HepG2 (cell line): ENCODE results near the gene BTG1. TPM values are rescaled to one million over a fixed set of nuclear protein-coding genes. Genes with fewer than 3 reads are reported as not detected.
A peak's percentile ranks its signal among the peaks of the same experiment; 100 is the strongest.

ENCODE experiments used
- ATAC-seq: fragments of 200-7000 bp; cut with Tn5 transposase; 3 replicates; pipeline ENCODE4 v1.9.1; 2020; ENCODE audit warnings: mild to moderate bottlenecking, moderate library complexity
- BruUV-seq: library from RNA; stranded (reverse); fragments of 400-500 nt; replicated peaks from 2 replicates; lab custom pipeline; 2021; lab: Mats Ljungman, UMichigan
- CTCF ChIA-PET: fragments of 300-600 bp; formaldehyde crosslinking; extraction: SDS; loops from one replicate; lab custom pipeline; 2021; ENCODE audit warnings: low total read pairs, inconsistent platforms, low intra/inter-chr PET ratio; lab: Yijun Ruan, JAX
- POLR2A ChIA-PET: fragments of 350-600 bp; sonication (Branson Sonifier 250); formaldehyde crosslinking; loops from one replicate; lab custom pipeline; 2020; ENCODE audit warnings: antibody characterized with exemption, inconsistent platforms; lab: Yijun Ruan, JAX
- DNase-seq: peaks from one replicate; pipeline ENCODE4 v3.0.0-alpha.2; 2015; ENCODE audit warnings: low spot score
- FAIRE-seq: peaks from 3 replicates; lab custom pipeline; 2011; peaks lifted over from hg19 to GRCh38; lab: Jason Lieb, UNC
- H2AFZ ChIP-seq: one replicate; pipeline ENCODE4 v1.6.1; 2011; ENCODE audit warnings: low read length, inconsistent platforms
- H3K27ac ChIP-seq: fragments of 300-600 bp; 3 replicates; pipeline ENCODE4 v1.8.0; 2011; ENCODE audit warnings: mixed run types, mild to moderate bottlenecking, mixed read lengths, low read length, inconsistent platforms; ENCODE audit not compliant: insufficient read depth; ENCODE audit errors: extremely low read length
- H3K27me3 ChIP-seq, 2 experiments: fragments of 200-600 bp in 1 of 2; 2 replicates in 1 of 2; 3 replicates in 1 of 2; pipeline versions ENCODE4 v1.6.0 to v1.8.0; 2011; ENCODE audit warnings: low read length in 2 of 2, mild to moderate bottlenecking in 2 of 2, moderate library complexity in 2 of 2, inconsistent platforms in 1 of 2; ENCODE audit not compliant: insufficient read depth in 2 of 2, control insufficient read depth in 1 of 2
- H3K36me3 ChIP-seq, 2 experiments: fragments of 200-600 bp in 1 of 2; replicated peaks in 1 of 2; 2 replicates in 1 of 2; 3 replicates in 1 of 2; pipeline versions ENCODE4 v1.5.1 to v1.8.0; 2011; ENCODE audit warnings: low read length in 2 of 2, inconsistent platforms in 1 of 2; ENCODE audit not compliant: insufficient read depth in 2 of 2, control insufficient read depth in 1 of 2
- H3K4me1 ChIP-seq: 2 replicates; pipeline ENCODE4 v1.5.1; 2012; ENCODE audit warnings: low read length, inconsistent platforms; ENCODE audit not compliant: insufficient read depth
- H3K4me2 ChIP-seq: 2 replicates; pipeline ENCODE4 v1.6.0; 2011; ENCODE audit warnings: low read depth, low read length, inconsistent platforms
- H3K4me3 ChIP-seq, 3 experiments: fragments of 200-600 bp in 1 of 3; sonication (generic), shearing (Covaris generic) in 1 of 3; replicated peaks in 1 of 3; 2 replicates each; pipeline ENCODE4 v1.5.1; 2011 to 2016; ENCODE audit warnings: low read length in 3 of 3, inconsistent platforms in 2 of 3, low read depth in 2 of 3, mild to moderate bottlenecking in 2 of 3, control low read depth in 1 of 3, mixed read lengths in 1 of 3; ENCODE audit not compliant: insufficient read depth in 1 of 3
- H3K79me2 ChIP-seq: one replicate; pipeline ENCODE4 v1.6.1; 2011; ENCODE audit warnings: low read length, inconsistent platforms; ENCODE audit not compliant: insufficient read depth
- H3K9ac ChIP-seq: 2 replicates; pipeline ENCODE4 v1.6.0; 2011; ENCODE audit warnings: mild to moderate bottlenecking, low read depth, low read length, inconsistent platforms; ENCODE audit not compliant: insufficient read depth
- H3K9me3 ChIP-seq: 2 replicates; pipeline ENCODE4 v1.5.1; 2012; ENCODE audit warnings: mild to moderate bottlenecking, low read length
- H4K20me1 ChIP-seq: 2 replicates; pipeline ENCODE4 v1.6.0; 2011; ENCODE audit warnings: inconsistent platforms, mild to moderate bottlenecking, low read length, moderate library complexity; ENCODE audit not compliant: insufficient read depth
- E2F5 ChIP-seq: sonication (generic); formaldehyde crosslinking; conservative IDR thresholded peaks from 2 replicates; pipeline ENCODE4 v1.4.0; 2020; ENCODE audit warnings: missing genetic modification reagents
- ELK4 ChIP-seq: sonication (generic); formaldehyde crosslinking; IDR thresholded peaks from 2 replicates; pipeline ENCODE4 v1.9.0; 2021; ENCODE audit warnings: missing genetic modification reagents, borderline replicate concordance
- MBNL3 ChIP-seq: fragments of 250-450 bp; sonication (Bioruptor Pico); conservative IDR thresholded peaks from 2 replicates; pipeline ENCODE4 v1.8.0; 2022; ENCODE audit warnings: mild to moderate bottlenecking, inconsistent platforms
- NFIC ChIP-seq: IDR thresholded peaks from 2 replicates; pipeline ENCODE4 v1.6.1; 2012; ENCODE audit warnings: mild to moderate bottlenecking, low read length, inconsistent platforms
- NFKBIZ ChIP-seq: IDR thresholded peaks from 2 replicates; pipeline ENCODE4 v1.6.1; 2018; ENCODE audit warnings: missing genetic modification reagents, missing compliant biosample characterization
- RFXANK ChIP-seq: IDR thresholded peaks from 2 replicates; pipeline ENCODE4 v1.6.1; 2016
- SMC3 ChIP-seq: IDR thresholded peaks from 2 replicates; pipeline ENCODE4 v1.6.1; 2011; ENCODE audit warnings: low read length, improper control_type of control experiment
- SNAI1 ChIP-seq: sonication (generic); formaldehyde crosslinking; IDR thresholded peaks from 2 replicates; pipeline ENCODE4 v1.5.0; 2020; ENCODE audit warnings: mild to moderate bottlenecking, missing genetic modification reagents, borderline replicate concordance
- SNAPC5 ChIP-seq: sonication (generic); formaldehyde crosslinking; IDR thresholded peaks from 2 replicates; pipeline ENCODE4 v1.8.1; 2023; ENCODE audit warnings: mild to moderate bottlenecking, missing genetic modification reagents, borderline replicate concordance
- TBL1XR1 ChIP-seq: fragments of 150-350 bp; IDR thresholded peaks from 2 replicates; pipeline ENCODE4 v1.6.1; 2014; ENCODE audit warnings: borderline replicate concordance, low read length; ENCODE audit not compliant: partially characterized antibody
- ZBTB40 ChIP-seq, 2 experiments: fragments of 450-650 bp in 1 of 2; sonication (generic) in 1 of 2; formaldehyde crosslinking in 1 of 2; IDR thresholded peaks; 2 replicates each; pipeline versions ENCODE4 v1.6.1 to v1.8.0; 2016 to 2022; ENCODE audit warnings: antibody characterized with exemption in 1 of 2, mild to moderate bottlenecking in 1 of 2, missing genetic modification reagents in 1 of 2
- WGBS: methylation state at CpG from one replicate; pipeline ENCODE4 v1.1.6; 2017; ENCODE audit warnings: low lambda C conversion rate; 5-methylcytosine and 5-hydroxymethylcytosine counted together
- in situ Hi-C: cut with HindIII; loops from 2 replicates; pipeline ENCODE4 v1.10.0; 2017; ENCODE audit warnings: low pct_unique_long_range_greater_than_20kb; ENCODE audit not compliant: extremely low pct_ligation_motif_present
- intact Hi-C: fragments of 100-400 bp; cut with micrococcal nuclease; formaldehyde crosslinking; loops from one replicate; pipeline ENCODE4 v1.10.0; 2022; ENCODE audit not compliant: unreplicated experiment
- polyA plus RNA-seq, 8 experiments: library from polyadenylated mRNA; depleted of rRNA in 3 of 8; stranded (reverse) in 7 of 8; unstranded in 1 of 8; fragments of >200 nt; fragmentation: Illumina TruSeq in 4 of 8; extraction: Trizol in 4 of 8; gene quantifications; 2 replicates each; pipeline versions ENCODE4 v1.2.1 to v1.2.3, GENCODE V29; 2011 to 2016; ENCODE audit warnings: low read depth in 4 of 8, missing spikeins in 1 of 8, mixed read lengths in 1 of 8; ENCODE audit not compliant: insufficient read depth in 1 of 8
- total RNA-seq, 5 experiments: library from RNA; depleted of rRNA; stranded (reverse); fragments of >200 nt; fragmentation: Illumina TruSeq; extraction: Trizol; gene quantifications; 2 replicates each; pipeline ENCODE4 v1.2.3, GENCODE V29; 2016; ENCODE audit warnings: low read depth in 1 of 5

Gene BTG1
- total and polyA plus RNA-seq, 2 of the 13 experiments (the other 11 are each of a cell fraction or from before 2014, with no cell fraction given) = 7.5 to 16.7 TPM

GRCh38 chr12:92136026-92136730, 9.5 kb downstream of the BTG1 start:
- Histone ChIP-seq H3K27me3 (no peaks in the 10 kb centered on the region), H3K9me3 (no peaks in the 10 kb centered on the region), H2AFZ (no peak overlapping the region), H3K4me3 (no peak overlapping the region), H3K79me2 (peaks cover 26% of the 10 kb centered on the region), H3K9ac (no peak overlapping the region), H3K36me3 (no peaks in the 10 kb centered on the region), H3K4me1 (peaks cover 53% of the 10 kb centered on the region), H4K20me1 (peaks cover 12% of the 10 kb centered on the region), H3K27ac (peak overlapping the region; percentile 42), H3K4me2 (no peak overlapping the region)
- FAIRE-seq = no peak
- ChIA-PET POLR2A (interaction anchor here (0.7 to 3.2 kb wide), 4 partner anchors 9 to 66 kb away, joined by 3 to 50 read pairs (median 14); partner anchors contain the start of gene BTG1), CTCF (no interaction called here)
- no peak for DNase-seq
- BruUV-seq = no TSS peak
- ATAC-seq = no peak
- in situ Hi-C loops = no loop called here
- 85% methylated on average over 8 of the region's 8 CpGs for WGBS
- intact Hi-C loops = loop anchor here (2.0 to 5.0 kb wide), 2 partner anchors 65 to 366 kb away; no protein-coding TSS in a partner anchor
- TF ChIP-seq NFKBIZ (CRISPR knock-in tag) (no peak), MBNL3 (CRISPR knock-in tag) (no peak), SMC3 (no peak), ELK4 (CRISPR knock-in tag) (no peak), E2F5 (no peak), RFXANK (CRISPR knock-in tag) (no peak), SNAI1 (CRISPR knock-in tag) (no peak), ZBTB40 (IDR thresholded peaks at IDR 0.05) (no peak), ZBTB40 (CRISPR knock-in tag; IDR thresholded peaks at IDR 0.05) (no peak), SNAPC5 (no peak), TBL1XR1 (no peak), NFIC (no peak)
